ENCODE data around the gene EXOSC6. TPM values are rescaled to one million over a fixed set of nuclear protein-coding genes. Genes with fewer than 3 reads are reported as not detected.

Gene EXOSC6
- total RNA-seq, 1 experiment from 2014 or later: 41.6 TPM

GRCh38 chr16:70254180-70254964, 2.6 kb upstream of the EXOSC6 start:
- no peaks in the 10 kb centered on the region for H3K4me1 ChIP-seq (ENCODE audit: insufficient read depth, low read length)

More at GRCh38 chr16:70254180-70254964, 2.6 kb upstream of the EXOSC6 start:
- Mint-ChIP-seq H3K27ac (peak overlapping the region in 2 of 3 experiments; percentile 48 to 92; a peak in 3 of 7 replicates), H3K36me3 (ENCODE audit: insufficient read depth in 1 of 3, low read depth in 3 of 3) (peaks cover 56 to 86% (median 73%) of the 10 kb centered on the region in 3 experiments), H3K4me1 (peaks cover 7 to 11% of the 10 kb centered on the region in 2 experiments), H3K27me3 (ENCODE audit: low read depth) (peaks cover 1% of the 10 kb centered on the region; the same call in 1 of the 2 replicates), H3K4me3 (no peak overlapping the region), H3K9me3 (no peaks in the 10 kb centered on the region)
- Histone ChIP-seq H3K79me2 (ENCODE audit: insufficient read depth, low read length) (peaks cover 2% of the 10 kb centered on the region; the same call in 1 of the 2 replicates), H2BK120ac (ENCODE audit: low read depth, low read length, poor library complexity, severe bottlenecking) (no peak overlapping the region), H3T11ph (ENCODE audit: low read length) (no peak overlapping the region), H2AFZ (ENCODE audit: low read length) (no peak overlapping the region), H3K23ac (ENCODE audit: insufficient read length, low read depth, low read length) (no peak overlapping the region), H2AK5ac (ENCODE audit: insufficient read length, low read length) (no peak overlapping the region), H2BK15ac (ENCODE audit: low read depth, low read length) (no peak overlapping the region), H3K23me2 (ENCODE audit: insufficient read length, low read depth, low read length, poor library complexity, severe bottlenecking) (no peaks in the 10 kb centered on the region), H4K91ac (ENCODE audit: insufficient read length, low read depth, low read length) (no peak overlapping the region), H3K4ac (ENCODE audit: low read depth, low read length) (no peak overlapping the region), H3K27me3 (ENCODE audit: insufficient read depth, low read length) (no peaks in the 10 kb centered on the region), H4K5ac (ENCODE audit: insufficient read length, low read depth, low read length) (no peak overlapping the region), H3K9me3 (ENCODE audit: control insufficient read depth, low read depth, low read length) (no peaks in the 10 kb centered on the region), H3K4me2 (ENCODE audit: insufficient read depth, insufficient read length, low read length) (no peak overlapping the region), H3K14ac (ENCODE audit: insufficient read depth, low read length) (no peak overlapping the region), H2BK20ac (ENCODE audit: low read depth, low read length, poor library complexity, severe bottlenecking) (no peak overlapping the region), H3K18ac (ENCODE audit: insufficient read length, low read depth, low read length) (no peak overlapping the region), H3K56ac (ENCODE audit: insufficient read length, low read depth, low read length) (no peak overlapping the region), H3K27ac (ENCODE audit: insufficient read length, low read depth, low read length) (no peak overlapping the region), H3K9ac (ENCODE audit: extremely low read depth, insufficient read length, low read length) (no peak overlapping the region), H4K20me1 (ENCODE audit: control insufficient read depth, insufficient read depth, insufficient read length) (no peaks in the 10 kb centered on the region), H2BK5ac (ENCODE audit: insufficient read length, low read length) (no peak overlapping the region), H3K79me1 (ENCODE audit: insufficient read depth, low read depth, low read length, poor library complexity, severe bottlenecking) (no peaks in the 10 kb centered on the region), H4K8ac (replicated peaks; ENCODE audit: insufficient read length, low read depth, low read length) (no peak overlapping the region), H2BK12ac (ENCODE audit: insufficient read length, low read depth, low read length) (no peak overlapping the region)
- DNase-seq: no peak
- no CpG with 5 or more reads among the region's 9 CpGs for WGBS (ENCODE audit: extremely low coverage, insufficient read length, low lambda C conversion rate)
- TF ChIP-seq, protein P1, sequence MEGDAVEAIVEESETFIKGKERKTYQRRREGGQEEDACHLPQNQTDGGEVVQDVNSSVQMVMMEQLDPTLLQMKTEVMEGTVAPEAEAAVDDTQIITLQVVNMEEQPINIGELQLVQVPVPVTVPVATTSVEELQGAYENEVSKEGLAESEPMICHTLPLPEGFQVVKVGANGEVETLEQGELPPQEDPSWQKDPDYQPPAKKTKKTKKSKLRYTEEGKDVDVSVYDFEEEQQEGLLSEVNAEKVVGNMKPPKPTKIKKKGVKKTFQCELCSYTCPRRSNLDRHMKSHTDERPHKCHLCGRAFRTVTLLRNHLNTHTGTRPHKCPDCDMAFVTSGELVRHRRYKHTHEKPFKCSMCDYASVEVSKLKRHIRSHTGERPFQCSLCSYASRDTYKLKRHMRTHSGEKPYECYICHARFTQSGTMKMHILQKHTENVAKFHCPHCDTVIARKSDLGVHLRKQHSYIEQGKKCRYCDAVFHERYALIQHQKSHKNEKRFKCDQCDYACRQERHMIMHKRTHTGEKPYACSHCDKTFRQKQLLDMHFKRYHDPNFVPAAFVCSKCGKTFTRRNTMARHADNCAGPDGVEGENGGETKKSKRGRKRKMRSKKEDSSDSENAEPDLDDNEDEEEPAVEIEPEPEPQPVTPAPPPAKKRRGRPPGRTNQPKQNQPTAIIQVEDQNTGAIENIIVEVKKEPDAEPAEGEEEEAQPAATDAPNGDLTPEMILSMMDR (conservative IDR thresholded peaks at IDR 0.05): no peak
